HepG2 (cell line): Measurements from ENCODE around the gene PDE8B. TPM values are rescaled to one million over a fixed set of nuclear protein-coding genes. Genes with fewer than 3 reads are reported as not detected.
A peak's percentile ranks its signal among the peaks of the same experiment; 100 is the strongest.

Source experiments
- ATAC-seq: fragments of 200-7000 bp; cut with Tn5 transposase; 3 replicates; pipeline ENCODE4 v1.9.1; 2020; ENCODE audit warnings: mild to moderate bottlenecking, moderate library complexity
- BruUV-seq: library from RNA; stranded (reverse); fragments of 400-500 nt; replicated peaks from 2 replicates; lab custom pipeline; 2021; lab: Mats Ljungman, UMichigan
- CTCF ChIA-PET: fragments of 300-600 bp; formaldehyde crosslinking; extraction: SDS; loops from one replicate; lab custom pipeline; 2021; ENCODE audit warnings: low total read pairs, inconsistent platforms, low intra/inter-chr PET ratio; lab: Yijun Ruan, JAX
- POLR2A ChIA-PET: fragments of 350-600 bp; sonication (Branson Sonifier 250); formaldehyde crosslinking; loops from one replicate; lab custom pipeline; 2020; ENCODE audit warnings: antibody characterized with exemption, inconsistent platforms; lab: Yijun Ruan, JAX
- DNase-seq: peaks from one replicate; pipeline ENCODE4 v3.0.0-alpha.2; 2015; ENCODE audit warnings: low spot score
- FAIRE-seq: peaks from 3 replicates; lab custom pipeline; 2011; peaks lifted over from hg19 to GRCh38; lab: Jason Lieb, UNC
- H2AFZ ChIP-seq: one replicate; pipeline ENCODE4 v1.6.1; 2011; ENCODE audit warnings: low read length, inconsistent platforms
- H3K27ac ChIP-seq: fragments of 300-600 bp; 3 replicates; pipeline ENCODE4 v1.8.0; 2011; ENCODE audit warnings: mixed run types, mild to moderate bottlenecking, mixed read lengths, low read length, inconsistent platforms; ENCODE audit not compliant: insufficient read depth; ENCODE audit errors: extremely low read length
- H3K27me3 ChIP-seq, 2 experiments: fragments of 200-600 bp in 1 of 2; 2 replicates in 1 of 2; 3 replicates in 1 of 2; pipeline versions ENCODE4 v1.6.0 to v1.8.0; 2011; ENCODE audit warnings: low read length in 2 of 2, mild to moderate bottlenecking in 2 of 2, moderate library complexity in 2 of 2, inconsistent platforms in 1 of 2; ENCODE audit not compliant: insufficient read depth in 2 of 2, control insufficient read depth in 1 of 2
- H3K36me3 ChIP-seq, 2 experiments: fragments of 200-600 bp in 1 of 2; replicated peaks in 1 of 2; 2 replicates in 1 of 2; 3 replicates in 1 of 2; pipeline versions ENCODE4 v1.5.1 to v1.8.0; 2011; ENCODE audit warnings: low read length in 2 of 2, inconsistent platforms in 1 of 2; ENCODE audit not compliant: insufficient read depth in 2 of 2, control insufficient read depth in 1 of 2
- H3K4me1 ChIP-seq: 2 replicates; pipeline ENCODE4 v1.5.1; 2012; ENCODE audit warnings: low read length, inconsistent platforms; ENCODE audit not compliant: insufficient read depth
- H3K4me2 ChIP-seq: 2 replicates; pipeline ENCODE4 v1.6.0; 2011; ENCODE audit warnings: low read depth, low read length, inconsistent platforms
- H3K4me3 ChIP-seq, 3 experiments: fragments of 200-600 bp in 1 of 3; sonication (generic), shearing (Covaris generic) in 1 of 3; replicated peaks in 1 of 3; 2 replicates each; pipeline ENCODE4 v1.5.1; 2011 to 2016; ENCODE audit warnings: low read length in 3 of 3, inconsistent platforms in 2 of 3, low read depth in 2 of 3, mild to moderate bottlenecking in 2 of 3, control low read depth in 1 of 3, mixed read lengths in 1 of 3; ENCODE audit not compliant: insufficient read depth in 1 of 3
- H3K79me2 ChIP-seq: one replicate; pipeline ENCODE4 v1.6.1; 2011; ENCODE audit warnings: low read length, inconsistent platforms; ENCODE audit not compliant: insufficient read depth
- H3K9ac ChIP-seq: 2 replicates; pipeline ENCODE4 v1.6.0; 2011; ENCODE audit warnings: mild to moderate bottlenecking, low read depth, low read length, inconsistent platforms; ENCODE audit not compliant: insufficient read depth
- H3K9me3 ChIP-seq: 2 replicates; pipeline ENCODE4 v1.5.1; 2012; ENCODE audit warnings: mild to moderate bottlenecking, low read length
- H4K20me1 ChIP-seq: 2 replicates; pipeline ENCODE4 v1.6.0; 2011; ENCODE audit warnings: inconsistent platforms, mild to moderate bottlenecking, low read length, moderate library complexity; ENCODE audit not compliant: insufficient read depth
- BORCS8-MEF2B ChIP-seq: sonication (generic); formaldehyde crosslinking; IDR thresholded peaks from 2 replicates; pipeline ENCODE4 v1.8.0; 2022; ENCODE audit warnings: mild to moderate bottlenecking, missing genetic modification reagents
- HDAC2 ChIP-seq: sonication (generic); formaldehyde crosslinking; IDR thresholded peaks from 2 replicates; pipeline ENCODE4 v1.4.0; 2020; ENCODE audit warnings: missing genetic modification reagents
- MAFK ChIP-seq, 2 experiments: IDR thresholded peaks in 1 of 2; conservative IDR thresholded peaks in 1 of 2; 2 replicates each; pipeline ENCODE4 v1.6.1; 2011; ENCODE audit warnings: improper control_type of control experiment in 2 of 2, low read length in 2 of 2
- MLLT10 ChIP-seq: sonication (generic); formaldehyde crosslinking; IDR thresholded peaks from 2 replicates; pipeline ENCODE4 v1.4.0; 2020; ENCODE audit warnings: missing genetic modification reagents
- NBN ChIP-seq: fragments of 450-650 bp; conservative IDR thresholded peaks from 2 replicates; pipeline ENCODE4 v1.6.1; 2017
- ONECUT2 ChIP-seq: sonication (generic); formaldehyde crosslinking; IDR thresholded peaks from 2 replicates; pipeline ENCODE4 v1.4.0; 2020; ENCODE audit warnings: missing genetic modification reagents
- REL ChIP-seq: sonication (generic); formaldehyde crosslinking; conservative IDR thresholded peaks from 2 replicates; pipeline ENCODE4 v1.8.0; 2022; ENCODE audit warnings: mild to moderate bottlenecking, missing genetic modification reagents, moderate library complexity
- TEF ChIP-seq: sonication (generic); formaldehyde crosslinking; IDR thresholded peaks from 2 replicates; pipeline ENCODE4 v1.5.0; 2020; ENCODE audit warnings: missing genetic modification reagents
- ZEB1 ChIP-seq: IDR thresholded peaks from 2 replicates; pipeline ENCODE4 v1.6.1; 2012; ENCODE audit warnings: mild to moderate bottlenecking, low read depth, inconsistent platforms; ENCODE audit not compliant: insufficient replicate concordance
- ZNF256 ChIP-seq: sonication (generic); formaldehyde crosslinking; conservative IDR thresholded peaks from 2 replicates; pipeline ENCODE4 v1.4.0; 2020; ENCODE audit warnings: missing genetic modification reagents
- ZNF878 ChIP-seq: sonication (generic); formaldehyde crosslinking; IDR thresholded peaks from 2 replicates; pipeline ENCODE4 v1.8.1; 2023; ENCODE audit warnings: mild to moderate bottlenecking, missing genetic modification reagents, moderate library complexity
- ZSCAN21 ChIP-seq: sonication (generic); formaldehyde crosslinking; IDR thresholded peaks from 2 replicates; pipeline ENCODE4 v1.8.0; 2022; ENCODE audit warnings: mild to moderate bottlenecking, missing genetic modification reagents, moderate library complexity, borderline replicate concordance
- ZXDC ChIP-seq: sonication (generic); formaldehyde crosslinking; IDR thresholded peaks from 2 replicates; pipeline ENCODE4 v1.5.0; 2020; ENCODE audit warnings: mild to moderate bottlenecking, missing genetic modification reagents
- WGBS: methylation state at CpG from one replicate; pipeline ENCODE4 v1.1.6; 2017; ENCODE audit warnings: low lambda C conversion rate; 5-methylcytosine and 5-hydroxymethylcytosine counted together
- in situ Hi-C: cut with HindIII; loops from 2 replicates; pipeline ENCODE4 v1.10.0; 2017; ENCODE audit warnings: low pct_unique_long_range_greater_than_20kb; ENCODE audit not compliant: extremely low pct_ligation_motif_present
- intact Hi-C: fragments of 100-400 bp; cut with micrococcal nuclease; formaldehyde crosslinking; loops from one replicate; pipeline ENCODE4 v1.10.0; 2022; ENCODE audit not compliant: unreplicated experiment
- polyA plus RNA-seq, 8 experiments: library from polyadenylated mRNA; depleted of rRNA in 3 of 8; stranded (reverse) in 7 of 8; unstranded in 1 of 8; fragments of >200 nt; fragmentation: Illumina TruSeq in 4 of 8; extraction: Trizol in 4 of 8; gene quantifications; 2 replicates each; pipeline versions ENCODE4 v1.2.1 to v1.2.3, GENCODE V29; 2011 to 2016; ENCODE audit warnings: low read depth in 4 of 8, missing spikeins in 1 of 8, mixed read lengths in 1 of 8; ENCODE audit not compliant: insufficient read depth in 1 of 8
- total RNA-seq, 5 experiments: library from RNA; depleted of rRNA; stranded (reverse); fragments of >200 nt; fragmentation: Illumina TruSeq; extraction: Trizol; gene quantifications; 2 replicates each; pipeline ENCODE4 v1.2.3, GENCODE V29; 2016; ENCODE audit warnings: low read depth in 1 of 5
- TF ChIP-seq, protein P1 (sequence below): sonication (generic); formaldehyde crosslinking; IDR thresholded peaks from 2 replicates; pipeline ENCODE4 v1.5.0; 2020; ENCODE audit warnings: mild to moderate bottlenecking, low read depth, missing genetic modification reagents, borderline replicate concordance
- TF ChIP-seq, protein P2 (sequence below): IDR thresholded peaks from 2 replicates; pipeline ENCODE4 v1.6.1; 2016; ENCODE audit warnings: missing genetic modification reagents, missing compliant biosample characterization

PDE8B gene
- total and polyA plus RNA-seq, 2 of the 13 experiments (the other 11 are each of a cell fraction or from before 2014, with no cell fraction given): 0.07 TPM; not detected in 1

GRCh38 chr5:77443670-77444069, 233.2 kb downstream of the PDE8B start:
- no peak overlapping the region for H2AFZ ChIP-seq
- H3K27me3 ChIP-seq: no peaks in the 10 kb centered on the region
- FAIRE-seq (no peak), ATAC-seq (no peak), DNase-seq (no peak)
- BruUV-seq: no TSS peak
- intact Hi-C loops: no loop called here
- in situ Hi-C loops: no loop called here
- H3K27ac ChIP-seq: no peak overlapping the region
- WGBS: 97% methylated on average over 1 of the region's 1 CpG
- peaks cover 0 to 3% of the 10 kb centered on the region in 2 experiments; a peak in 1 of 5 replicates for H3K36me3 ChIP-seq
- H3K9ac ChIP-seq: no peak overlapping the region
- H3K79me2 ChIP-seq: no peaks in the 10 kb centered on the region
- H3K4me2 ChIP-seq: no peak overlapping the region
- ChIA-PET POLR2A (no interaction called here), CTCF (no interaction called here)
- no peaks in the 10 kb centered on the region for H4K20me1 ChIP-seq
- H3K9me3 ChIP-seq: no peaks in the 10 kb centered on the region
- no peaks in the 10 kb centered on the region for H3K4me1 ChIP-seq
- H3K4me3 ChIP-seq: no peak overlapping the region
- TF ChIP-seq MLLT10 (CRISPR knock-in tag) (no peak), MAFK (conservative IDR thresholded peaks at IDR 0.05 in 1 of 2, IDR thresholded peaks at IDR 0.05 in 1 of 2; ENCODE audit: low read length in 2 of 2) (peak; percentile 24 to 50; a peak in 1 of 4 replicates)
- TF ChIP-seq, all 625 proteins: peak for 1

GRCh38 chr5:77444356-77444755, 233.9 kb downstream of the PDE8B start:
- no peak for DNase-seq
- no TSS peak for BruUV-seq
- Histone ChIP-seq H4K20me1 (no peaks in the 10 kb centered on the region), H3K9me3 (no peaks in the 10 kb centered on the region), H2AFZ (no peak overlapping the region), H3K27ac (no peak overlapping the region), H3K4me2 (no peak overlapping the region), H3K27me3 (no peaks in the 10 kb centered on the region), H3K36me3 (peaks cover 0 to 7% of the 10 kb centered on the region in 2 experiments; a peak in 1 of 5 replicates), H3K9ac (no peak overlapping the region), H3K4me1 (no peaks in the 10 kb centered on the region), H3K79me2 (no peaks in the 10 kb centered on the region), H3K4me3 (no peak overlapping the region)
- POLR2A ChIA-PET: no interaction called here
- 95% methylated on average over 1 of the region's 1 CpG for WGBS
- in situ Hi-C loops (no loop called here), intact Hi-C loops (no loop called here)
- no peak for FAIRE-seq
- CTCF ChIA-PET: no interaction called here
- ATAC-seq: no peak
- TF ChIP-seq TEF (CRISPR knock-in tag): no peak
- no peak for TF ChIP-seq HDAC2
- TF ChIP-seq ZEB1: no peak
- TF ChIP-seq ZNF878 (CRISPR knock-in tag): no peak
- no peak for TF ChIP-seq ZXDC
- TF ChIP-seq NBN: no peak
- TF ChIP-seq, protein P1, sequence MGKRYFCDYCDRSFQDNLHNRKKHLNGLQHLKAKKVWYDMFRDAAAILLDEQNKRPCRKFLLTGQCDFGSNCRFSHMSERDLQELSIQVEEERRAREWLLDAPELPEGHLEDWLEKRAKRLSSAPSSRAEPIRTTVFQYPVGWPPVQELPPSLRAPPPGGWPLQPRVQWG (CRISPR knock-in tag): no peak
- TF ChIP-seq ZSCAN21 (CRISPR knock-in tag): no peak
- TF ChIP-seq ZNF256 (CRISPR knock-in tag): no peak
- TF ChIP-seq REL: no peak
- no peak for TF ChIP-seq BORCS8-MEF2B
- TF ChIP-seq ONECUT2: no peak
- TF ChIP-seq, protein P2, sequence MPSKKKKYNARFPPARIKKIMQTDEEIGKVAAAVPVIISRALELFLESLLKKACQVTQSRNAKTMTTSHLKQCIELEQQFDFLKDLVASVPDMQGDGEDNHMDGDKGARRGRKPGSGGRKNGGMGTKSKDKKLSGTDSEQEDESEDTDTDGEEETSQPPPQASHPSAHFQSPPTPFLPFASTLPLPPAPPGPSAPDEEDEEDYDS (CRISPR knock-in tag): no peak
